ENCODE results near the gene RASA3. TPM values are rescaled to one million over a fixed set of nuclear protein-coding genes. Genes with fewer than 3 reads are reported as not detected.

Gene RASA3
- total and polyA plus RNA-seq, 11 donors: 4.8 to 24.2 (median 9.7) TPM

- Histone ChIP-seq H3K27ac (no peak overlapping the region), H3K36me3 (peaks cover 0 to 70% (median 17%) of the 10 kb centered on the region in 9 donors), H3K4me1 (peaks cover 0 to 16% (median 7%) of the 10 kb centered on the region in 12 donors), H3K4me3 (no peak overlapping the region), H3K27me3 (no peaks in the 10 kb centered on the region), H3K9me3 (no peaks in the 10 kb centered on the region)
- TF ChIP-seq CTCF (IDR thresholded peaks at IDR 0.05): no peak
- TF ChIP-seq POLR2A (IDR thresholded peaks at IDR 0.05): no peak
- ATAC-seq (no peak), DNase-seq (peak in 2 of 5 donors; percentile 13 to 41)
- 92 to 97% (median 93%) methylated on average over 14 to 15 of the region's 15 CpGs for WGBS, 4 donors
- intact Hi-C loops (cut with DNase I): no loop called here
Measured at GRCh38 chr13:113975416-113975815, 157.0 kb downstream of the RASA3 start.

DNA sequence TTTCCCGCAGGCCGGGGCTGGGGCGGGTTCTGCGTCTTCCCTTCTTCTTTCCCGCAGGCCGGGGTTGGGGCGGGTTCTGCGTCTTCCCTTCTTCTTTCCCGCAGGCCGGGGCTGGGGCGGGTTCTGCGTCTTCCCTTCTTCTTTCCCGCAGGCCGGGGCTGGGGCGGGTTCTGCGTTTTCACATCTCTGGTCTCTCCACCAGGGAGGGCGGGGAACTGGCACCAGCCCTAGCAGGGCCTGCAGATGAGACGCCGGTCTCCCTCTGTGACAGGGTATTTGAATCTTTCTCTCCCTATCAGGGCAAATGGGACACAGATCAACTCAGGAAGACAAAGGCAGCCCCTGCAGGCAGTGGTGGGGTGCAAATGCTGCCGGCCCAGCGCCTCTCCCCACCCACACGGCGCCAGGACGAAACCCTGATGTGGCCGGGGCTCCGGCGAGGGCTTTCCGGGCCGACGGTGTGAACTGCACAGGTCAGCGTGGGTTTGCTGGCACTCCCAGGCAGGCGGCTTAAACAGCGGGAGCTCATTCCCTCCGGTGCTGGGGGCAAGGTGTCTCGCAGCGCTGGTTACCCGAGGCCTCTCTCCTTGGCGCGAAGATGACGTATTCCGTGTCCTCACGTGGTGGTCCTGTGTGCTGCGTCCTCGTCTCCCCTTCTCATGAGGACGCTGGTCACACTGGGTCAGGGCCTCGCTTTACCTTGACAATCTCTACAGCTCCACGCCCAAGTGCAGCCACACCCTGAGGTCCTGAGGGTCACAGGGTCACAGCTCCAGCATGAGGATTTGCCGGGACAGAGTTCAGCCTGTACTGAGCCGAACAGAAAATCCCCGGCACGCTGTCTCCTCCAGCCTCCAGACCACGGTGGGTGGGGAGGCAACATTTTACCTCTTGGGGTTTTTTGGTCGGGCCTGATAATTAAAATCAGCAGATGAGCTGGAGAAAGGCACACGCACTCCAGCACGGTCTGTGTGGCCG is 157.8 kb downstream of the RASA3 start:
- Histone ChIP-seq H3K4me1 (peaks cover 0 to 21% (median 7%) of the 10 kb centered on the region in 12 donors), H3K4me3 (no peak overlapping the region), H3K27me3 (no peaks in the 10 kb centered on the region), H3K36me3 (peaks cover 0 to 62% (median 17%) of the 10 kb centered on the region in 9 donors), H3K9me3 (no peaks in the 10 kb centered on the region), H3K27ac (no peak overlapping the region)
- intact Hi-C loops (cut with DNase I): no loop called here
- no peak for ATAC-seq
- WGBS, 4 donors: 91 to 96% (median 95%) methylated on average over 45 to 50 of the region's 56 CpGs
- peak in 3 of 5 donors; percentile 12 to 57 (median 19) for DNase-seq
- TF ChIP-seq POLR2A (IDR thresholded peaks at IDR 0.05): no peak
- TF ChIP-seq CTCF (IDR thresholded peaks at IDR 0.05): no peak

GRCh38 chr13:113973218-113974164 is 158.9 kb downstream of the RASA3 start, which contains the start of gene C13orf46:
TSS of gene C13orf46 (minus strand) at chr13:113974076. CDS start at chr13:113973997, 79 bp downstream.
- 90 to 97% (median 93%) methylated on average over 28 to 44 of the region's 44 CpGs for WGBS, 4 donors
- Histone ChIP-seq H3K27ac (no peak within 1 kb of the TSS), H3K36me3 (peaks cover 0 to 51% (median 12%) of the 10 kb centered on the region in 9 donors), H3K9me3 (no peaks in the 10 kb centered on the region), H3K4me1 (peaks cover 0 to 21% (median 7%) of the 10 kb centered on the region in 12 donors), H3K27me3 (no peaks in the 10 kb centered on the region), H3K4me3 (no peak within 1 kb of the TSS)
- ATAC-seq: no peak
- intact Hi-C loops (cut with DNase I): no loop called here
- DNase-seq: peak in 3 of 5 donors; percentile 21 to 55 (median 21)
- TF ChIP-seq CTCF (IDR thresholded peaks at IDR 0.05): no peak
- no peak for TF ChIP-seq POLR2A (IDR thresholded peaks at IDR 0.05)
